Right lobe of liver (tissue), 4 donors: ENCODE results near the gene MMP24OS.

Experiments used
- CTCF ChIP-seq, 4 donors: fragments of 200-600 bp in 3 of 4; fragments of 450-650 bp in 1 of 4; IDR thresholded peaks; one replicate each; pipeline versions ENCODE4 v1.5.1 to v1.8.0; 2016 to 2022; ENCODE audit warnings: antibody characterized with exemption in 4 of 4, mild to moderate bottlenecking in 2 of 4
- POLR2A ChIP-seq: fragments of 450-650 bp; IDR thresholded peaks from one replicate; pipeline ENCODE4 v1.6.1; 2017; ENCODE audit warnings: antibody characterized with exemption, mild to moderate bottlenecking
- donor health status: DM: no; HTN: no; CAD: no.
- donor health status: DM: no; HTN: no; CAD: no.
- donor health status: DM: no; HTN: yes; CAD: no.

GRCh38 chr20:35290186-35290886 lies 12.4 kb upstream of the MMP24OS start:
- TF ChIP-seq CTCF (IDR thresholded peaks at IDR 0.05) (no peak), POLR2A (no peak)
